DOHH2 (cell line): ENCODE results near the gene PLB1.

Source experiments
- CTCF ChIP-seq: fragments of 200-600 bp; sonication (generic); IDR thresholded peaks from one replicate; pipeline ENCODE4 v1.5.1; 2014; ENCODE audit warnings: antibody characterized with exemption, mild to moderate bottlenecking, low read depth, low read length; ENCODE audit not compliant: poor library complexity, severe bottlenecking
- EZH2phosphoT487 ChIP-seq: fragments of 200-600 bp; sonication (generic); IDR thresholded peaks from 2 replicates; pipeline ENCODE4 v1.6.1; 2017; ENCODE audit warnings: borderline replicate concordance, mild to moderate bottlenecking, antibody characterized with exemption, low read length, moderate library complexity, mixed read lengths

GRCh38 chr2:28626376-28626775, 130.5 kb downstream of the PLB1 start:
- TF ChIP-seq EZH2phosphoT487 (no peak), CTCF (no peak)
